K562 (cell line): ENCODE data around the gene KLHL41. TPM values are rescaled to one million over a fixed set of nuclear protein-coding genes. Genes with fewer than 3 reads are reported as not detected.
A peak's percentile ranks its signal among the peaks of the same experiment; 100 is the strongest.
"Not testable (repeated sequence)": the region's sequence is repeated elsewhere in the genome, so short reads cannot be mapped to it uniquely, and the experiment has no call there.

ENCODE experiments used
- ATAC-seq: fragments of 200-7000 bp; cut with Tn5 transposase; 3 replicates; pipeline ENCODE4 v1.9.1; 2020; ENCODE audit warnings: moderate library complexity
- BruUV-seq: library from RNA; stranded (reverse); fragments of 400-500 nt; replicated peaks from 2 replicates; lab custom pipeline; 2021; lab: Mats Ljungman, UMichigan
- CTCF ChIA-PET: fragments of 300-600 bp; formaldehyde crosslinking; extraction: SDS; loops from one replicate; lab custom pipeline; 2021; ENCODE audit warnings: low intra/inter-chr PET ratio; lab: Yijun Ruan, JAX
- POLR2A ChIA-PET: fragments of 300-600, 350-650 bp; sonication (Branson Sonifier 250); formaldehyde crosslinking; extraction: SDS; loops from one replicate; lab custom pipeline; 2021; ENCODE audit warnings: antibody characterized with exemption, inconsistent platforms; lab: Yijun Ruan, JAX
- DNase-seq, 4 experiments: peaks; one replicate each; pipeline versions ENCODE4 v3.0.0 to v3.0.0-alpha.2; 2011 to 2018; ENCODE audit warnings: low spot score in 3 of 4, mixed read lengths in 3 of 4; ENCODE audit errors: extremely low read depth in 1 of 4
- FAIRE-seq: peaks from 2 replicates; lab custom pipeline; 2011; peaks lifted over from hg19 to GRCh38; lab: Jason Lieb, UNC
- H2AFZ ChIP-seq: 2 replicates; pipeline ENCODE4 v1.6.0; 2011; ENCODE audit warnings: low read depth, low read length, control low read depth, inconsistent platforms
- H3K27ac ChIP-seq: fragments of 200-600 bp; 3 replicates; pipeline ENCODE4 v1.8.0; 2011; ENCODE audit warnings: low read depth, mild to moderate bottlenecking, control low read depth, inconsistent platforms, low read length, moderate library complexity, mixed read lengths; ENCODE audit errors: extremely low read depth
- H3K27me3 ChIP-seq, 2 experiments: fragments of 300-600 bp in 1 of 2; 2 replicates in 1 of 2; 3 replicates in 1 of 2; pipeline versions ENCODE4 v1.6.0 to v1.8.0; 2011; ENCODE audit warnings: inconsistent platforms in 2 of 2, low read length in 2 of 2, mild to moderate bottlenecking in 1 of 2, mixed read lengths in 1 of 2, moderate library complexity in 1 of 2; ENCODE audit not compliant: control insufficient read depth in 2 of 2, insufficient read depth in 2 of 2
- H3K36me3 ChIP-seq: fragments of 300-600 bp; 3 replicates; pipeline ENCODE4 v1.8.0; 2011; ENCODE audit warnings: mild to moderate bottlenecking, low read length, inconsistent platforms; ENCODE audit not compliant: control insufficient read depth, insufficient read depth
- H3K4me1 ChIP-seq, 2 experiments: fragments of 200-600 bp in 1 of 2; replicated peaks in 1 of 2; 2 replicates in 1 of 2; 3 replicates in 1 of 2; pipeline versions ENCODE4 v1.5.1 to v1.8.0; 2011; ENCODE audit warnings: inconsistent platforms in 2 of 2, low read length in 2 of 2, mild to moderate bottlenecking in 1 of 2, mixed read lengths in 1 of 2, moderate library complexity in 1 of 2; ENCODE audit not compliant: control insufficient read depth in 2 of 2, insufficient read depth in 2 of 2
- H3K4me2 ChIP-seq: 2 replicates; pipeline ENCODE4 v1.6.1; 2011; ENCODE audit warnings: low read length, control low read depth, inconsistent platforms, mixed read lengths; ENCODE audit not compliant: insufficient read depth
- H3K4me3 ChIP-seq: fragments of 200-600 bp; sonication (generic), shearing (Covaris generic); 2 replicates; pipeline ENCODE4 v1.5.1; 2016; ENCODE audit warnings: control low read depth, inconsistent platforms
- H3K79me2 ChIP-seq: fragments of 200-600 bp; 3 replicates; pipeline ENCODE4 v1.8.0; 2011; ENCODE audit warnings: low read length, inconsistent platforms; ENCODE audit not compliant: control insufficient read depth, insufficient read depth
- H3K9ac ChIP-seq, 2 experiments: 2 replicates each; pipeline versions ENCODE4 v1.6.0 to v1.6.1; 2011; ENCODE audit warnings: low read depth in 2 of 2, low read length in 2 of 2, control low read depth in 1 of 2, inconsistent platforms in 1 of 2, mild to moderate bottlenecking in 1 of 2, mixed read lengths in 1 of 2; ENCODE audit not compliant: insufficient read depth in 1 of 2
- H3K9me1 ChIP-seq: one replicate; pipeline ENCODE4 v1.6.0; 2011; ENCODE audit warnings: inconsistent platforms, mild to moderate bottlenecking, low read length, moderate library complexity; ENCODE audit not compliant: control insufficient read depth, insufficient read depth
- H3K9me3 ChIP-seq: replicated peaks from 2 replicates; pipeline ENCODE4 v1.5.1; 2011; ENCODE audit warnings: low read depth, low read length, inconsistent platforms; ENCODE audit not compliant: control insufficient read depth, insufficient read depth
- H4K20me1 ChIP-seq: replicated peaks from 2 replicates; pipeline ENCODE4 v1.6.1; 2011; ENCODE audit warnings: low read length, inconsistent platforms, mixed read lengths; ENCODE audit not compliant: control insufficient read depth, insufficient read depth
- BRD9 ChIP-seq: fragments of 450-650 bp; IDR thresholded peaks from 2 replicates; pipeline ENCODE4 v1.6.1; 2018; ENCODE audit warnings: low read depth; ENCODE audit not compliant: partially characterized antibody
- CBFA2T3 ChIP-seq: fragments of 450-650 bp; IDR thresholded peaks from 2 replicates; pipeline ENCODE4 v1.6.1; 2017
- NR2C1 ChIP-seq, 2 experiments: fragments of 450-650 bp; IDR thresholded peaks; 2 replicates each; pipeline ENCODE4 v1.6.1; 2017; ENCODE audit warnings: mild to moderate bottlenecking in 2 of 2, antibody characterized with exemption in 1 of 2, inconsistent platforms in 1 of 2, missing compliant biosample characterization in 1 of 2, missing genetic modification characterization in 1 of 2
- SMARCA4 ChIP-seq: fragments of 450-650 bp; IDR thresholded peaks from 2 replicates; pipeline ENCODE4 v1.6.1; 2016
- WGBS: fragments of 100-300 bp; shearing (Covaris generic); methylation state at CpG from one replicate; pipeline ENCODE4 v1.1.6; 2016; ENCODE audit warnings: low coverage, mixed read lengths; ENCODE audit not compliant: insufficient coverage; ENCODE audit errors: missing lambda C conversion rate; 5-methylcytosine and 5-hydroxymethylcytosine counted together
- in situ Hi-C: fragments of 300-500 bp; cut with MboI; formaldehyde crosslinking; loops from 4 replicates; pipeline ENCODE4 v1.15.0; 2018; ENCODE audit warnings: inconsistent platforms, mixed read lengths
- intact Hi-C: fragments of 100-400 bp; cut with micrococcal nuclease; formaldehyde crosslinking; loops from 2 replicates; pipeline ENCODE4 v1.14.2; 2022
- polyA plus RNA-seq, 8 experiments: library from polyadenylated mRNA; depleted of rRNA in 4 of 8; stranded (reverse) in 5 of 8; unstranded in 3 of 8; fragments of >200 nt; fragmentation: Nextera tagmentation in 2 of 8; fragmentation: Illumina TruSeq in 1 of 8; extraction: Ambion mirVana in 2 of 8; extraction: Trizol in 1 of 8; gene quantifications; 2 replicates each; pipeline versions ENCODE4 v1.2.1 to v1.2.3, GENCODE V29; 2011 to 2014; ENCODE audit warnings: inconsistent platforms in 1 of 8, missing spikeins in 1 of 8
- total RNA-seq, 7 experiments: library from RNA; depleted of rRNA in 6 of 7; stranded (reverse); fragments of >200 nt in 6 of 7; fragmentation: Illumina TruSeq in 2 of 7; extraction: Trizol in 2 of 7; gene quantifications; 2 replicates each; pipeline versions ENCODE4 v1.2.1 to v1.2.3, GENCODE V29; 2011 to 2021; ENCODE audit warnings: low replicate concordance in 1 of 7

The KLHL41 gene
- total and polyA plus RNA-seq, 9 of the 15 experiments (the other 6 are each of a cell fraction or from before 2014, with no cell fraction given) = 0.05 to 1.5 (median 0.09) TPM

- TF ChIP-seq BRD9 = peak; percentile 5
- 0 out of 2 replicates have a peak, but pooled peaks have one; percentile 16 for TF ChIP-seq SMARCA4
- peak; percentile 84 for TF ChIP-seq CBFA2T3
- TF ChIP-seq NR2C1 (IDR thresholded peaks at IDR 0.05) = 0 out of 2 replicates have a peak, but pooled peaks have one; percentile 15
- TF ChIP-seq NR2C1 (tag; IDR thresholded peaks at IDR 0.05) = not testable (repeated sequence)
These were observed 65.0 kb downstream of the KLHL41 start (continued) for GRCh38 chr2:169574539-169574938.

DNA sequence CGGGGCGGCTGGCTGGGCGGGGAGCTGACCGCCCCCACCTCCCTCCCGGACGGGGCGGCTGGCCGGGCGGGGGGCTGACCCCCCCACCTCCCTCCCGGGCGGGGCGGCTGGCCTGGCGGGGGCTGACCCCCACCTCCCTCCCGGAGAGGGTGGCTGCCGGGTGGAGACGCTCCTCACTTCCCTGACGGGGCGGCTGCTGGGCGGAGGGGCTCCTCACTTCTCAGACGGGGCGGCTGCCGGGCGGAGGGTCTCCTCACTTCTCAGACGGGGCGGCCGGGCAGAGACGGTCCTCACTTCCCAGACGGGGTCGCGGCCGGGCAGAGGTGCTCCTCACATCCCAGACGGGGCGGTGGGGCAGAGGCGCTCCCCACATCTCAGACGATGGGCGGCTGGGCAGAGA, 65.8 kb downstream of the KLHL41 start:
- intact Hi-C loops = loop anchor here (10.0 kb wide), 1 partner anchor 350 kb away; no protein-coding TSS in a partner anchor
- peaks cover 34% of the 10 kb centered on the region for H3K79me2 ChIP-seq
- ATAC-seq, FAIRE-seq, BruUV-seq, H3K9me1 ChIP-seq, H2AFZ ChIP-seq, DNase-seq, H4K20me1 ChIP-seq, H3K27me3 ChIP-seq, H3K4me3 ChIP-seq, in situ Hi-C loops, POLR2A ChIA-PET, H3K4me2 ChIP-seq, H3K27ac ChIP-seq, H3K9me3 ChIP-seq, H3K9ac ChIP-seq, CTCF ChIA-PET: not testable (repeated sequence)
- H3K36me3 ChIP-seq = peaks cover 10% of the 10 kb centered on the region
- peaks cover 4 to 12% of the 10 kb centered on the region in 2 experiments; a peak in 4 of 5 replicates for H3K4me1 ChIP-seq
- 92% methylated on average over 2 of the region's 36 CpGs for WGBS

Other genes with a start within 250 kb of the KLHL41 start
- 0.18 TPM in 1 of 2 replicates, not detected in the other for gene LRP2, start 147.2 kb upstream of the KLHL41 start, total RNA-seq (2014; rRNA removed)
- 0.04 and 0.10 TPM in 2 replicates for gene LRP2, start 147.2 kb upstream of the KLHL41 start, total RNA-seq (2014; rRNA removed; fragmentation: Illumina TruSeq; extraction: Trizol)
- 0.04 TPM in 2 replicates for gene LRP2, start 147.2 kb upstream of the KLHL41 start, total RNA-seq (2015; rRNA removed; fragmentation: Illumina TruSeq; extraction: Trizol)
- 0.13 TPM in 2 replicates for gene LRP2, start 147.2 kb upstream of the KLHL41 start, total RNA-seq (2021)
- gene LRP2, start 147.2 kb upstream of the KLHL41 start, polyA plus RNA-seq (2011; rRNA removed) = 0.07 TPM in 2 replicates
- 0.03 and 0.09 TPM in 2 replicates for gene LRP2, start 147.2 kb upstream of the KLHL41 start, polyA plus RNA-seq (2014; fragmentation: Illumina TruSeq; extraction: Trizol)
- under 1 TPM; 0.14 to 0.15 TPM for gene LRP2, start 147.2 kb upstream of the KLHL41 start, polyA plus RNA-seq (2014; fragmentation: Nextera tagmentation; extraction: Ambion mirVana)
- 0.05 TPM in 1 of 2 replicates, not detected in the other for gene LRP2, start 147.2 kb upstream of the KLHL41 start, polyA plus RNA-seq (2014; rRNA removed)
- 4.3 and 5.2 TPM in 2 replicates for gene BBS5, start 30.2 kb upstream of the KLHL41 start, total RNA-seq (2014; rRNA removed)
- 4.7 and 4.8 TPM in 2 replicates for gene BBS5, start 30.2 kb upstream of the KLHL41 start, total RNA-seq (2014; rRNA removed; fragmentation: Illumina TruSeq; extraction: Trizol)
- 4.5 and 5.3 TPM in 2 replicates for gene BBS5, start 30.2 kb upstream of the KLHL41 start, total RNA-seq (2015; rRNA removed; fragmentation: Illumina TruSeq; extraction: Trizol)
- gene BBS5, start 30.2 kb upstream of the KLHL41 start, total RNA-seq (2021) = 5.0 and 6.5 TPM in 2 replicates
- gene BBS5, start 30.2 kb upstream of the KLHL41 start, polyA plus RNA-seq (2011; rRNA removed) = 2.3 and 3.7 TPM in 2 replicates
- 3.4 and 5.5 TPM in 2 replicates for gene BBS5, start 30.2 kb upstream of the KLHL41 start, polyA plus RNA-seq (2014; fragmentation: Illumina TruSeq; extraction: Trizol)
- gene BBS5, start 30.2 kb upstream of the KLHL41 start, polyA plus RNA-seq (2014; fragmentation: Nextera tagmentation; extraction: Ambion mirVana) = 1 to 10 TPM in 1 of 2 experiments, under 1 TPM in 1; 0.48 to 1.4 TPM
- 6.9 and 7.1 TPM in 2 replicates for gene BBS5, start 30.2 kb upstream of the KLHL41 start, polyA plus RNA-seq (2014; rRNA removed)
- 54.2 and 63.5 TPM in 2 replicates for gene FASTKD1, start 64.2 kb downstream of the KLHL41 start, total RNA-seq (2014; rRNA removed)
- gene FASTKD1, start 64.2 kb downstream of the KLHL41 start, total RNA-seq (2014; rRNA removed; fragmentation: Illumina TruSeq; extraction: Trizol) = 134 and 152 TPM in 2 replicates
- gene FASTKD1, start 64.2 kb downstream of the KLHL41 start, total RNA-seq (2015; rRNA removed; fragmentation: Illumina TruSeq; extraction: Trizol) = 111 and 119 TPM in 2 replicates
- 90.0 and 114 TPM in 2 replicates for gene FASTKD1, start 64.2 kb downstream of the KLHL41 start, total RNA-seq (2021)
- 93.3 and 125 TPM in 2 replicates for gene FASTKD1, start 64.2 kb downstream of the KLHL41 start, polyA plus RNA-seq (2011; rRNA removed)
- gene FASTKD1, start 64.2 kb downstream of the KLHL41 start, polyA plus RNA-seq (2014; fragmentation: Illumina TruSeq; extraction: Trizol) = 83.6 and 89.9 TPM in 2 replicates
- 100 to 1,000 TPM; 121 to 132 TPM for gene FASTKD1, start 64.2 kb downstream of the KLHL41 start, polyA plus RNA-seq (2014; fragmentation: Nextera tagmentation; extraction: Ambion mirVana)
- gene FASTKD1, start 64.2 kb downstream of the KLHL41 start, polyA plus RNA-seq (2014; rRNA removed) = 117 and 129 TPM in 2 replicates
- 47.7 and 52.5 TPM in 2 replicates for gene PPIG, start 74.6 kb downstream of the KLHL41 start, total RNA-seq (2014; rRNA removed)
- gene PPIG, start 74.6 kb downstream of the KLHL41 start, total RNA-seq (2014; rRNA removed; fragmentation: Illumina TruSeq; extraction: Trizol) = 124 and 153 TPM in 2 replicates
- 122 and 127 TPM in 2 replicates for gene PPIG, start 74.6 kb downstream of the KLHL41 start, total RNA-seq (2015; rRNA removed; fragmentation: Illumina TruSeq; extraction: Trizol)
- gene PPIG, start 74.6 kb downstream of the KLHL41 start, total RNA-seq (2021) = 63.7 and 75.2 TPM in 2 replicates
- gene PPIG, start 74.6 kb downstream of the KLHL41 start, polyA plus RNA-seq (2011; rRNA removed) = 112 and 126 TPM in 2 replicates
- gene PPIG, start 74.6 kb downstream of the KLHL41 start, polyA plus RNA-seq (2014; fragmentation: Illumina TruSeq; extraction: Trizol) = 137 and 165 TPM in 2 replicates
- gene PPIG, start 74.6 kb downstream of the KLHL41 start, polyA plus RNA-seq (2014; fragmentation: Nextera tagmentation; extraction: Ambion mirVana) = 100 to 1,000 TPM in 1 of 2 experiments, 10 to 100 TPM in 1; 92.9 to 166 TPM
- gene PPIG, start 74.6 kb downstream of the KLHL41 start, polyA plus RNA-seq (2014; rRNA removed) = 86.6 and 91.0 TPM in 2 replicates
- 1.1 and 1.2 TPM in 2 replicates for gene CFAP210, start 184.7 kb downstream of the KLHL41 start, total RNA-seq (2014; rRNA removed)
- gene CFAP210, start 184.7 kb downstream of the KLHL41 start, total RNA-seq (2014; rRNA removed; fragmentation: Illumina TruSeq; extraction: Trizol) = 1.9 and 2.6 TPM in 2 replicates
- 3.6 and 3.8 TPM in 2 replicates for gene CFAP210, start 184.7 kb downstream of the KLHL41 start, total RNA-seq (2015; rRNA removed; fragmentation: Illumina TruSeq; extraction: Trizol)
- gene CFAP210, start 184.7 kb downstream of the KLHL41 start, total RNA-seq (2021) = 0.63 and 1.00 TPM in 2 replicates
- gene CFAP210, start 184.7 kb downstream of the KLHL41 start, polyA plus RNA-seq (2011; rRNA removed) = 0.49 and 0.75 TPM in 2 replicates
- gene CFAP210, start 184.7 kb downstream of the KLHL41 start, polyA plus RNA-seq (2014; fragmentation: Illumina TruSeq; extraction: Trizol) = 2.4 and 2.5 TPM in 2 replicates
- 1 to 10 TPM; 1.2 to 1.3 TPM for gene CFAP210, start 184.7 kb downstream of the KLHL41 start, polyA plus RNA-seq (2014; fragmentation: Nextera tagmentation; extraction: Ambion mirVana)
- 1.7 and 1.8 TPM in 2 replicates for gene CFAP210, start 184.7 kb downstream of the KLHL41 start, polyA plus RNA-seq (2014; rRNA removed)
- gene PHOSPHO2, start 184.8 kb downstream of the KLHL41 start, total RNA-seq (2014; rRNA removed) = 10.0 and 13.4 TPM in 2 replicates
- gene PHOSPHO2, start 184.8 kb downstream of the KLHL41 start, total RNA-seq (2014; rRNA removed; fragmentation: Illumina TruSeq; extraction: Trizol) = 12.3 and 12.6 TPM in 2 replicates
- 9.4 and 9.9 TPM in 2 replicates for gene PHOSPHO2, start 184.8 kb downstream of the KLHL41 start, total RNA-seq (2015; rRNA removed; fragmentation: Illumina TruSeq; extraction: Trizol)
- gene PHOSPHO2, start 184.8 kb downstream of the KLHL41 start, total RNA-seq (2021) = 10.2 and 11.7 TPM in 2 replicates
- gene PHOSPHO2, start 184.8 kb downstream of the KLHL41 start, polyA plus RNA-seq (2011; rRNA removed) = 8.4 and 12.5 TPM in 2 replicates
- 9.1 and 9.4 TPM in 2 replicates for gene PHOSPHO2, start 184.8 kb downstream of the KLHL41 start, polyA plus RNA-seq (2014; fragmentation: Illumina TruSeq; extraction: Trizol)
- 1 to 10 TPM; 7.8 to 8.9 TPM for gene PHOSPHO2, start 184.8 kb downstream of the KLHL41 start, polyA plus RNA-seq (2014; fragmentation: Nextera tagmentation; extraction: Ambion mirVana)
- gene PHOSPHO2, start 184.8 kb downstream of the KLHL41 start, polyA plus RNA-seq (2014; rRNA removed) = 14.0 and 19.1 TPM in 2 replicates
- 20.0 and 31.5 TPM in 2 replicates for gene KLHL23, start 224.1 kb downstream of the KLHL41 start, total RNA-seq (2014; rRNA removed)
- 41.5 and 46.8 TPM in 2 replicates for gene KLHL23, start 224.1 kb downstream of the KLHL41 start, total RNA-seq (2014; rRNA removed; fragmentation: Illumina TruSeq; extraction: Trizol)
- 34.4 and 39.1 TPM in 2 replicates for gene KLHL23, start 224.1 kb downstream of the KLHL41 start, total RNA-seq (2015; rRNA removed; fragmentation: Illumina TruSeq; extraction: Trizol)
- 22.9 and 25.7 TPM in 2 replicates for gene KLHL23, start 224.1 kb downstream of the KLHL41 start, total RNA-seq (2021)
- 53.7 and 58.0 TPM in 2 replicates for gene KLHL23, start 224.1 kb downstream of the KLHL41 start, polyA plus RNA-seq (2011; rRNA removed)
- gene KLHL23, start 224.1 kb downstream of the KLHL41 start, polyA plus RNA-seq (2014; fragmentation: Illumina TruSeq; extraction: Trizol) = 27.4 and 29.6 TPM in 2 replicates
- gene KLHL23, start 224.1 kb downstream of the KLHL41 start, polyA plus RNA-seq (2014; fragmentation: Nextera tagmentation; extraction: Ambion mirVana) = 1 to 10 TPM; 6.6 to 7.9 TPM
- 21.6 and 22.4 TPM in 2 replicates for gene KLHL23, start 224.1 kb downstream of the KLHL41 start, polyA plus RNA-seq (2014; rRNA removed)